Smooth muscle cell (in vitro differentiated cells): Measurements from ENCODE around the gene KLLN. TPM values are rescaled to one million over a fixed set of nuclear protein-coding genes. Genes with fewer than 3 reads are reported as not detected.

Experiments
- DNase-seq: peaks from one replicate; lab custom pipeline; 2025; ENCODE audit not compliant: unreplicated experiment; lab: John Stamatoyannopoulos, UW
- H2AFZ ChIP-seq: fragments of 200-600 bp; sonication (generic); 2 replicates; pipeline ENCODE4 v1.6.0; 2016; ENCODE audit warnings: antibody characterized with exemption, low read depth, mild to moderate bottlenecking
- H3F3A ChIP-seq: fragments of 200-600 bp; sonication (generic); 2 replicates; pipeline ENCODE4 v1.6.0; 2017; ENCODE audit warnings: antibody characterized with exemption, low read depth
- H3K27ac ChIP-seq: fragments of 200-600 bp; sonication (generic); 2 replicates; pipeline ENCODE4 v1.5.1; 2016; ENCODE audit warnings: low read depth, mild to moderate bottlenecking
- H3K27me3 ChIP-seq: fragments of 200-600 bp; sonication (generic); 2 replicates; pipeline ENCODE4 v1.6.1; 2016; ENCODE audit warnings: low read depth, mild to moderate bottlenecking
- H3K36me3 ChIP-seq: fragments of 200-600 bp; sonication (generic); 2 replicates; pipeline ENCODE4 v1.5.1; 2016; ENCODE audit warnings: low read depth
- H3K4me1 ChIP-seq: fragments of 200-600 bp; sonication (generic); 2 replicates; pipeline ENCODE4 v1.5.1; 2016; ENCODE audit warnings: low read depth
- H3K4me2 ChIP-seq: fragments of 200-600 bp; sonication (generic); 2 replicates; pipeline ENCODE4 v1.6.0; 2016; ENCODE audit warnings: mild to moderate bottlenecking
- H3K4me3 ChIP-seq: fragments of 200-600 bp; sonication (generic); 2 replicates; pipeline ENCODE4 v1.5.1; 2016; ENCODE audit warnings: mild to moderate bottlenecking
- H3K79me2 ChIP-seq: fragments of 200-600 bp; sonication (generic); 2 replicates; pipeline ENCODE4 v1.6.0; 2016; ENCODE audit warnings: low read depth, mild to moderate bottlenecking
- H3K9ac ChIP-seq: fragments of 200-600 bp; sonication (generic); 2 replicates; pipeline ENCODE4 v1.6.0; 2016; ENCODE audit warnings: low read depth
- H3K9me3 ChIP-seq: fragments of 200-600 bp; sonication (generic); replicated peaks from 2 replicates; pipeline ENCODE4 v1.5.1; 2016; ENCODE audit warnings: low read depth
- H4K20me1 ChIP-seq: fragments of 200-600 bp; sonication (generic); 2 replicates; pipeline ENCODE4 v1.6.0; 2016; ENCODE audit warnings: low read depth
- CTCF ChIP-seq: fragments of 200-600 bp; sonication (generic); IDR thresholded peaks from 2 replicates; pipeline ENCODE4 v1.5.1; 2017; ENCODE audit warnings: borderline replicate concordance, mild to moderate bottlenecking, antibody characterized with exemption; ENCODE audit not compliant: insufficient read depth, poor library complexity, severe bottlenecking
- WGBS: methylation state at CpG from one replicate; pipeline ENCODE4 v1.1.7; 2016; ENCODE audit warnings: low lambda C conversion rate; 5-methylcytosine and 5-hydroxymethylcytosine counted together
- polyA plus RNA-seq: library from polyadenylated mRNA; unstranded; fragments of >200 nt; fragmentation: Nextera tagmentation; extraction: Ambion mirVana; gene quantifications from 2 replicates; pipeline ENCODE4 v1.2.1, GENCODE V29; 2016
- total RNA-seq: library from RNA; depleted of rRNA; stranded (reverse); fragments of >200 nt; gene quantifications from 2 replicates; pipeline ENCODE4 v1.2.3, GENCODE V29; 2014

Gene KLLN
- total and polyA plus RNA-seq, 2 experiments from 2014 or later, result 0.18 TPM; not detected in 1

GRCh38 chr10:87842776-87843497 lies 20.4 kb downstream of the KLLN start:
- H3K79me2 ChIP-seq, result no peaks in the 10 kb centered on the region
- no peaks in the 10 kb centered on the region for H3K36me3 ChIP-seq
- peak overlapping the region; percentile 42 for H3K4me2 ChIP-seq
- H3K27ac ChIP-seq, result peak overlapping the region; percentile 88
- H4K20me1 ChIP-seq, result no peaks in the 10 kb centered on the region
- H3K4me3 ChIP-seq, result no peak overlapping the region
- peaks cover 2% of the 10 kb centered on the region for H3K27me3 ChIP-seq
- H3K9ac ChIP-seq, result peak overlapping the region; percentile 48
- H3F3A ChIP-seq, result no peaks in the 10 kb centered on the region
- no peak for TF ChIP-seq CTCF
- H3K9me3 ChIP-seq, result no peaks in the 10 kb centered on the region
- H3K4me1 ChIP-seq, result peaks cover 7% of the 10 kb centered on the region
- H2AFZ ChIP-seq, result peak overlapping the region; percentile 18
- DNase-seq, result no peak

GRCh38 chr10:87842220-87842641 lies 21.1 kb downstream of the KLLN start:
- Histone ChIP-seq H3K9ac (peak overlapping the region; percentile 48), H4K20me1 (no peaks in the 10 kb centered on the region), H3F3A (no peaks in the 10 kb centered on the region), H3K4me1 (peaks cover 7% of the 10 kb centered on the region), H3K36me3 (no peaks in the 10 kb centered on the region), H3K4me2 (no peak overlapping the region), H3K79me2 (no peaks in the 10 kb centered on the region), H2AFZ (no peak overlapping the region), H3K27ac (peak overlapping the region; percentile 88), H3K4me3 (no peak overlapping the region), H3K9me3 (no peaks in the 10 kb centered on the region), H3K27me3 (no peaks in the 10 kb centered on the region)
- no peak for TF ChIP-seq CTCF
- no peak for DNase-seq
- WGBS, result 93% methylated on average over 1 of the region's 1 CpG

- Histone ChIP-seq H2AFZ (no peak overlapping the region), H4K20me1 (no peaks in the 10 kb centered on the region), H3K4me3 (no peak overlapping the region), H3F3A (no peaks in the 10 kb centered on the region), H3K79me2 (no peaks in the 10 kb centered on the region), H3K9me3 (no peaks in the 10 kb centered on the region), H3K9ac (no peak overlapping the region), H3K27me3 (no peaks in the 10 kb centered on the region), H3K4me2 (no peak overlapping the region), H3K27ac (no peak overlapping the region), H3K4me1 (peaks cover 7% of the 10 kb centered on the region), H3K36me3 (no peaks in the 10 kb centered on the region)
- no peak for DNase-seq
- no peak for TF ChIP-seq CTCF
- 94% methylated on average over 3 of the region's 3 CpGs for WGBS
Observed at GRCh38 chr10:87841186-87841585, 22.1 kb downstream of the KLLN start.

- 81% methylated on average over 2 of the region's 2 CpGs for WGBS
- Histone ChIP-seq H3K9ac (no peak overlapping the region), H3K79me2 (no peaks in the 10 kb centered on the region)
Observed at GRCh38 chr10:87838650-87839049, 24.7 kb downstream of the KLLN start.

More at GRCh38 chr10:87838650-87839049, 24.7 kb downstream of the KLLN start:
- Histone ChIP-seq H3K4me3 (no peak overlapping the region), H4K20me1 (no peaks in the 10 kb centered on the region), H3K4me1 (peaks cover 3% of the 10 kb centered on the region), H3K4me2 (no peak overlapping the region), H3F3A (no peaks in the 10 kb centered on the region), H2AFZ (no peak overlapping the region), H3K36me3 (no peaks in the 10 kb centered on the region), H3K27ac (no peak overlapping the region), H3K9me3 (no peaks in the 10 kb centered on the region), H3K27me3 (no peaks in the 10 kb centered on the region)
- no peak for TF ChIP-seq CTCF
- no peak for DNase-seq
